Upper lobe of left lung (tissue), 6 donors: ENCODE data around the gene AACS. TPM values are rescaled to one million over a fixed set of nuclear protein-coding genes. Genes with fewer than 3 reads are reported as not detected.
A peak's percentile ranks its signal among the peaks of the same experiment; 100 is the strongest.

Experiments used
- ATAC-seq, 2 donors: fragments of 200-7000 bp; cut with Tn5 transposase; one replicate each; pipeline ENCODE4 v1.9.1; 2022; ENCODE audit warnings: mild to moderate bottlenecking in 2 of 2, moderate library complexity in 2 of 2; ENCODE audit not compliant: low FRiP score in 2 of 2
- DNase-seq, 2 donors: peaks; one replicate each; pipeline ENCODE4 v3.0.0-alpha.2; 2019 to 2020
- H3K27ac ChIP-seq, 4 donors: fragments of 200-600 bp; sonication (generic); one replicate each; pipeline ENCODE4 v1.5.1; 2016 to 2019
- H3K27me3 ChIP-seq, 4 donors: fragments of 200-600 bp; sonication (generic); one replicate each; pipeline ENCODE4 v1.5.1; 2017 to 2019
- H3K36me3 ChIP-seq, 4 donors: fragments of 200-600 bp; sonication (generic); one replicate each; pipeline ENCODE4 v1.5.1; 2016 to 2019
- H3K4me1 ChIP-seq, 4 donors: fragments of 200-600 bp; sonication (generic); one replicate each; pipeline ENCODE4 v1.5.1; 2018 to 2019
- H3K4me3 ChIP-seq, 4 donors: fragments of 200-600 bp; sonication (generic); one replicate each; pipeline ENCODE4 v1.5.1; 2017 to 2019; ENCODE audit warnings: mild to moderate bottlenecking in 2 of 4, moderate library complexity in 1 of 4
- H3K9me3 ChIP-seq, 4 donors: fragments of 200-600 bp; sonication (generic); one replicate each; pipeline ENCODE4 v1.5.1; 2018 to 2019
- EP300 ChIP-seq, 4 donors: sonication (generic); formaldehyde crosslinking; IDR thresholded peaks; one replicate each; pipeline ENCODE4 v1.5.1; 2017; ENCODE audit warnings: antibody characterized with exemption in 4 of 4, control low read depth in 2 of 4
- POLR2A ChIP-seq, 4 donors: fragments of 450-650 bp; IDR thresholded peaks; one replicate each; pipeline ENCODE4 v1.5.1; 2016 to 2017; ENCODE audit warnings: antibody characterized with exemption in 4 of 4, mild to moderate bottlenecking in 2 of 4
- POLR2AphosphoS5 ChIP-seq, 2 donors: sonication (generic); formaldehyde crosslinking; IDR thresholded peaks; one replicate each; pipeline ENCODE4 v1.5.1; 2017; ENCODE audit warnings: antibody characterized with exemption in 2 of 2
- WGBS, 2 donors: methylation state at CpG; one replicate each; pipeline ENCODE4 v1.1.5; 2017 to 2018; 5-methylcytosine and 5-hydroxymethylcytosine counted together
- total RNA-seq, 6 donors: library from RNA; depleted of rRNA in 4 of 6; stranded (reverse); fragments of >200 nt in 4 of 6; gene quantifications; one replicate each; pipeline versions ENCODE4 v1.1.0 to v1.2.1, GENCODE V29; 2016 to 2021
- TF ChIP-seq, protein P1 (sequence below), 6 experiments: fragments of 450-650 bp in 4 of 6; fragments of 200-600 bp in 2 of 6; sonication (generic) in 2 of 6; IDR thresholded peaks; one replicate each; pipeline ENCODE4 v1.5.1; 2016 to 2019; ENCODE audit warnings: antibody characterized with exemption in 6 of 6
- donor health status: DM: no; HTN: no; CAD: no; lungs with moderate emphysema.
- donor health status: DM: no; HTN: yes; CAD: no; lungs with severe emphysema.

AACS gene
- total RNA-seq, 6 donors from 2014 or later: 14.7 to 28.6 (median 25.5) TPM

DNA sequence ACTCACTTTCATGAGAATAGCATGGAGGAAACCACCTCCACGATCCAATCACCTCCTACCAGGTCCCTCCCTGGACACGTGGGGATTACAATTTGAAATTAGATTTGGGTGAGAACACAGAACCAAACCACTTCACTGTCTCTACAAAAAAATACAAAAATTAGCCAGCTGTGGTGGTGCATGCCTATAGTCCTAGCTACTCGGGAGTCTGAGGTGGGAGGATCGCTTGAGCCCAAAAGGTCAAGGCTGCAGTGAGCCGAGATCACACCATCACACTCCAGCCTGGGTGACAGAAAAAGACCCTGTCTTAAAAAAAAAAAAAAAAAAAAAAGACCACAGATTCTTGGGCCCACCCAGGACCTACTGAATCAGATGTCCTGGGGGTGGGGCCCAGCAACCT lies 43.5 kb upstream of the AACS start:
- no peak for ATAC-seq
- no peak for DNase-seq
- H3K4me3 ChIP-seq: no peak overlapping the region
- H3K36me3 ChIP-seq: peaks cover 0 to 2% (median 0%) of the 10 kb centered on the region in 4 donors
- no peaks in the 10 kb centered on the region for H3K27me3 ChIP-seq
- no peaks in the 10 kb centered on the region for H3K9me3 ChIP-seq
- H3K27ac ChIP-seq: no peak overlapping the region
- 80 to 86% methylated on average over 5 of the region's 5 CpGs for WGBS, 2 donors
- TF ChIP-seq POLR2AphosphoS5 (IDR thresholded peaks at IDR 0.05): no peak
- TF ChIP-seq, protein P1, sequence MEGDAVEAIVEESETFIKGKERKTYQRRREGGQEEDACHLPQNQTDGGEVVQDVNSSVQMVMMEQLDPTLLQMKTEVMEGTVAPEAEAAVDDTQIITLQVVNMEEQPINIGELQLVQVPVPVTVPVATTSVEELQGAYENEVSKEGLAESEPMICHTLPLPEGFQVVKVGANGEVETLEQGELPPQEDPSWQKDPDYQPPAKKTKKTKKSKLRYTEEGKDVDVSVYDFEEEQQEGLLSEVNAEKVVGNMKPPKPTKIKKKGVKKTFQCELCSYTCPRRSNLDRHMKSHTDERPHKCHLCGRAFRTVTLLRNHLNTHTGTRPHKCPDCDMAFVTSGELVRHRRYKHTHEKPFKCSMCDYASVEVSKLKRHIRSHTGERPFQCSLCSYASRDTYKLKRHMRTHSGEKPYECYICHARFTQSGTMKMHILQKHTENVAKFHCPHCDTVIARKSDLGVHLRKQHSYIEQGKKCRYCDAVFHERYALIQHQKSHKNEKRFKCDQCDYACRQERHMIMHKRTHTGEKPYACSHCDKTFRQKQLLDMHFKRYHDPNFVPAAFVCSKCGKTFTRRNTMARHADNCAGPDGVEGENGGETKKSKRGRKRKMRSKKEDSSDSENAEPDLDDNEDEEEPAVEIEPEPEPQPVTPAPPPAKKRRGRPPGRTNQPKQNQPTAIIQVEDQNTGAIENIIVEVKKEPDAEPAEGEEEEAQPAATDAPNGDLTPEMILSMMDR (IDR thresholded peaks at IDR 0.05): no peak
- TF ChIP-seq POLR2A (IDR thresholded peaks at IDR 0.05): no peak
- no peak for TF ChIP-seq EP300 (IDR thresholded peaks at IDR 0.05)
- no peaks in the 10 kb centered on the region for H3K4me1 ChIP-seq

DNA sequence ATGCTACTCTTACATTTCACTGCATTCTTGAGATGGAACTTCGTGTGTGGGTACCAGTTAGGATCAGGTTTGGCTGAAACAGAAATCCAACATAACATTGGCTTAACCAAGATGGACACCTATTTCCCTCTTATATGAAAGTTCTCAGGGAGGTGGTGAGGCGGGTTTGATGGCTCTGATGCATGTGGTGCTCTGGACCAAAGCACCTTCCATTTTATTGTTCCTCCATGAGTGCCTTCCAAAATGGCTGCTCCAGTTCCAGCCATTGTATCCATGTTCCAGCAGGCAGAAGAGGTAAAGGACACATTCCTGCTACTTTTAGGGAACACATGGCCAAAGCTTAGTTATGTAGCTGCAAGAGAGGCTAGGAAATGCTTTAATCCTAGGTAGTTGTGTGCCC lies 42.2 kb upstream of the AACS start:
- Histone ChIP-seq H3K9me3 (no peaks in the 10 kb centered on the region), H3K4me1 (no peaks in the 10 kb centered on the region), H3K27ac (no peak overlapping the region), H3K36me3 (no peaks in the 10 kb centered on the region), H3K27me3 (no peaks in the 10 kb centered on the region), H3K4me3 (no peak overlapping the region)
- no peak for ATAC-seq
- WGBS, 2 donors: 89 to 100% methylated on average over 2 of the region's 2 CpGs
- no peak for TF ChIP-seq POLR2A (IDR thresholded peaks at IDR 0.05)
- no peak for TF ChIP-seq POLR2AphosphoS5 (IDR thresholded peaks at IDR 0.05)
- TF ChIP-seq, protein P1 (IDR thresholded peaks at IDR 0.05): no peak
- TF ChIP-seq EP300 (IDR thresholded peaks at IDR 0.05): no peak
- no peak for DNase-seq

DNA sequence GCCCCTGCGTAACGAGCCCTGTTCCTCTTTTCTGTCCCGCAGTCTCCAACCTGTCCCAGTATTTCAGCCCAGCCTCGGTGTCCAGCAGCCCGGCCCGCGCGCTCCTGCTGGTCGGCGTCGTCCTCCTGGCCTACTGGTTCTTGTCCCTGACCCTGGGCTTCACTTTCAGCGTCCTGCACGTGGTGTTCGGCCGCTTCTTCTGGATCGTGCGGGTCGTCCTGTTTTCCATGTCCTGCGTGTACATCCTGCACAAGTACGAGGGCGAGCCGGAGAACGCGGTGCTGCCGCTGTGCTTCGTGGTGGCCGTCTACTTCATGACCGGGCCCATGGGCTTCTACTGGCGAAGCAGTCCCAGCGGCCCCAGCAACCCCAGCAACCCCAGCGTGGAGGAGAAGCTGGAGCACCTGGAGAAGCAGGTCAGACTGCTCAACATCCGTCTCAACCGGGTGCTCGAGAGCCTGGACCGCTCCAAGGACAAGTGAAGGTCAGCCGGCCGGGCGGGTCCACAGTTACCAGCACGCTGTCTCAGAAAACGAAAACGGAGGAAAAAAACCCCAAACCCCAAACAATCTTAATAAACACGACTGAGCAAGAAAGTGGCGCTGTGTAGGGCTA lies 40.2 kb upstream of the AACS start:
- ATAC-seq (no peak), DNase-seq (peak in 1 of 2 donors; percentile 75)
- TF ChIP-seq, protein P1 (IDR thresholded peaks at IDR 0.05): no peak
- no peak for TF ChIP-seq EP300 (IDR thresholded peaks at IDR 0.05)
- TF ChIP-seq POLR2AphosphoS5 (IDR thresholded peaks at IDR 0.05): no peak
- TF ChIP-seq POLR2A (IDR thresholded peaks at IDR 0.05): no peak
- 92 to 94% methylated on average over 40 to 42 of the region's 43 CpGs for WGBS, 2 donors
- Histone ChIP-seq H3K4me1 (no peaks in the 10 kb centered on the region), H3K27ac (no peak overlapping the region), H3K27me3 (no peaks in the 10 kb centered on the region), H3K9me3 (no peaks in the 10 kb centered on the region), H3K4me3 (no peak overlapping the region), H3K36me3 (no peaks in the 10 kb centered on the region)

DNA sequence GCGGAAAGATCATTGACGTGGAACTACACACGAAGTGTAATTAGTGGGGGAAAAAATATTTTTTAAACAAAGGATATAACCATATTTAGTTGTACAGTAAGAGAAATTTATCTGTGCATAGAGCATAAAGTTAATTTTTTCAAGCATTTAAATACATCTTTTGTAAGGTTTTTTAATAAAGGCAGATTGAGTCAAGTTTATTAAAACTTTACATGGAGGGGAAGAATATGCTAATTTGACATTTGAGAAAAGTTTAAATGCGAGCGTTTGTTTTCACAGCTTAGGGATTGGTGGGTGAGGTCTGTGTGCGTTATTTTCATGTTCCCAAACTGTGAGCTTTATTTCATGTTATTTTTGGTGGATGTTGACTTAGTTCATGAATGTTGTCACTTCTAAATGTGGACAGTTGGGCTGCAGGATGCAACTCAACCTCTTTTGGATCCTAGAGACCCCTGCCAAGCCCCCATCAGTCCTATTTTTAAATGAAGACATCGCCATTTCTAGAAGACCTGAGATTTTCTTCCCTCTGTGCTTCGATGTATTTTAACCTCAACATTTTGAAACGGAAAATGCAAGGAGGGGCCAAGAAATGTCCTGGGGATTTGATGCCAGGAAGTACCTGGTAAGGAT lies 39.5 kb upstream of the AACS start:
- DNase-seq: no peak
- Histone ChIP-seq H3K27ac (no peak overlapping the region), H3K36me3 (no peaks in the 10 kb centered on the region), H3K4me3 (no peak overlapping the region), H3K9me3 (no peaks in the 10 kb centered on the region), H3K4me1 (no peaks in the 10 kb centered on the region), H3K27me3 (no peaks in the 10 kb centered on the region)
- 92 to 94% methylated on average over 9 of the region's 9 CpGs for WGBS, 2 donors
- no peak for TF ChIP-seq POLR2A (IDR thresholded peaks at IDR 0.05)
- TF ChIP-seq POLR2AphosphoS5 (IDR thresholded peaks at IDR 0.05): no peak
- no peak for TF ChIP-seq EP300 (IDR thresholded peaks at IDR 0.05)
- TF ChIP-seq, protein P1 (IDR thresholded peaks at IDR 0.05): no peak
- ATAC-seq: no peak

DNA sequence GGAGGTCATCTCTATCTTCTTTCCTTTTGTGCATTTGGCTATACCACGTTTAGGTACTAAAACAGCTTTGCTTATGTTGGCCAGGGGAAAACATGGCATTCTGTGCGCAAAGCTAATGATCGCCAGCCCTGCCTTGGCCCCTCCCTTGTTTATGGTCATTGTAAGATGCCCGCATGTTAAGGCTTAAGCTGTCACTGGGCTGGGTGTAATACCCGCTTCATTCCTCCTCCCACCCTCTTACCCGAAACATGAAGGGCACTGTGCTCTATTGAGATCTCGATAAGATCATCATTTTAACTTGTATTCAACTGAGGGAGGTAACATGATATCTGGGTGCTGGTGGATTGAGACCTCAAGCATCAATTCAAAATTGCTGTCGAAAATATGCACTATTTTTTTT lies 37.1 kb upstream of the AACS start:
- WGBS, 2 donors: 94 to 97% methylated on average over 8 of the region's 8 CpGs
- TF ChIP-seq, protein P1 (IDR thresholded peaks at IDR 0.05): no peak
- TF ChIP-seq POLR2AphosphoS5 (IDR thresholded peaks at IDR 0.05): no peak
- no peak for ATAC-seq
- H3K4me3 ChIP-seq: no peak overlapping the region
- DNase-seq: no peak
- H3K9me3 ChIP-seq: no peaks in the 10 kb centered on the region
- no peaks in the 10 kb centered on the region for H3K4me1 ChIP-seq
- no peaks in the 10 kb centered on the region for H3K36me3 ChIP-seq
- no peaks in the 10 kb centered on the region for H3K27me3 ChIP-seq
- H3K27ac ChIP-seq: no peak overlapping the region
